Activated CD8-positive, alpha-beta T cell treated with anti-CD3 and anti-CD28 coated beads, Interleukin-2, amount 10 ng/mL, durations not matched to agents 7 days and 5 days (primary cell): ENCODE measurements around the gene ASCC1. TPM values are rescaled to one million over a fixed set of nuclear protein-coding genes. Genes with fewer than 3 reads are reported as not detected.

Experiments used
- ATAC-seq: fragments of 150-1000 bp; cut with Tn5 transposase; one replicate; pipeline ENCODE4 v1.10.0; 2021; ENCODE audit warnings: moderate library complexity
- CTCF ChIA-PET: fragments of 350-600 bp; sonication (Branson Sonifier 250); formaldehyde crosslinking; loops from one replicate; lab custom pipeline; 2021; ENCODE audit warnings: antibody characterized with exemption; lab: Charles Lee
- POLR2A ChIA-PET: fragments of 350-600 bp; sonication (Branson Sonifier 250); formaldehyde crosslinking; loops from one replicate; lab custom pipeline; 2021; ENCODE audit warnings: antibody characterized with exemption; lab: Charles Lee
- DNase-seq: peaks from one replicate; pipeline ENCODE4 v3.0.0-alpha.2; 2020
- H3K27ac Mint-ChIP-seq: one replicate; pipeline ENCODE4 v1.8.0; 2021; ENCODE audit warnings: mild to moderate bottlenecking, mixed read lengths
- H3K27me3 Mint-ChIP-seq: one replicate; pipeline ENCODE4 v1.8.0; 2021; ENCODE audit warnings: low read depth, mixed read lengths
- H3K36me3 Mint-ChIP-seq: one replicate; pipeline ENCODE4 v1.8.0; 2021; ENCODE audit warnings: low read depth, mixed read lengths
- H3K4me1 Mint-ChIP-seq: one replicate; pipeline ENCODE4 v1.8.0; 2021; ENCODE audit warnings: low read depth, mixed read lengths
- H3K4me3 Mint-ChIP-seq: one replicate; pipeline ENCODE4 v1.8.0; 2021; ENCODE audit warnings: mild to moderate bottlenecking, mixed read lengths
- H3K9me3 Mint-ChIP-seq: one replicate; pipeline ENCODE4 v1.8.0; 2022; ENCODE audit warnings: mixed read lengths; ENCODE audit not compliant: insufficient read depth
- total RNA-seq, 2 experiments: library from RNA; stranded (reverse); gene quantifications; one replicate each; pipeline ENCODE4 v1.2.3, GENCODE V29; 2021

The ASCC1 gene
- total RNA-seq, 2 experiments from 2014 or later = 34.8 to 40.3 TPM

DNA sequence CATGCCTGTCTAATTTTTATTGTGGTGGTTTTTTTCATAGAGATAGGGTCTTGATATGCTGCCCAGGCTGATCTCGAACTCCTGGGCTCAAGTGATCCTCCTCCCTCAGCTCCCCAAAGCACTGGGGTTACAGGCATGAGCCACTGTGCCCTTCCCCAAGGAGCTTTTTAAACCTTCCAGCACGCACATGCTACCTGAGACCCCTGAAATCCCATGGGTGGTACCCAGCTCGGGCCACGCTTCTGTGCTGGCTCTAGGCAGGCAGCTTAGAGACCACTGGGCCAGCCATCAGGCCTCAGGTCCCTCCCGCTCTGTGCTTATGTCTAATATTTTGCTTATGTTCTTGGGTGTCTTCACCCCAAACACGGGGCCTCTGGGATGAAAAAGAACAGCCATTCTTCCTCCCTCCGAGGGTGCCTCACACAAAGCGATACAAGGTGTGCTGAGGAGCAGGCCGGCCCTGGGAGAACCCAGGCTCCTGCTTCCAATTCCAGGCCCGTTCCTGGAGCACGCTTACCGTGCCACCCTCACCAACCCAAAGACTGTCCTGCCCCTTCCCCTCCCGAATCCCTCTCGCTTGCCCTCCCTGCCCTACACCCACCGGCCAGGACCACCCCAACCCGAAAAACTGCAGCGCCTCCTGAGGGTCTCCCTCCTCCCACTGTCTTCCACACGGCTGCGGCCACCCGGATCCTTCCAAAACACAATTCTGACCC lies 138.6 kb downstream of the ASCC1 start:
- H3K27me3 Mint-ChIP-seq = no peaks in the 10 kb centered on the region
- POLR2A ChIA-PET = interaction anchor here (0.8 to 1.2 kb wide), 3 partner anchors 10 to 138 kb away, joined by 3 to 5 read pairs (median 4); partner anchors contain the start of gene ANAPC16
- H3K36me3 Mint-ChIP-seq = peaks cover 55% of the 10 kb centered on the region
- H3K9me3 Mint-ChIP-seq = no peaks in the 10 kb centered on the region
- DNase-seq = no peak
- peaks cover 85% of the 10 kb centered on the region for H3K4me1 Mint-ChIP-seq
- CTCF ChIA-PET = interaction anchor here (0.8 to 2.7 kb wide), 3 partner anchors 9 to 262 kb away, joined by 3 to 8 read pairs (median 3); no protein-coding TSS in a partner anchor
- ATAC-seq = no peak
- H3K27ac Mint-ChIP-seq = peak overlapping the region; percentile 13
- H3K4me3 Mint-ChIP-seq = no peak overlapping the region

DNA sequence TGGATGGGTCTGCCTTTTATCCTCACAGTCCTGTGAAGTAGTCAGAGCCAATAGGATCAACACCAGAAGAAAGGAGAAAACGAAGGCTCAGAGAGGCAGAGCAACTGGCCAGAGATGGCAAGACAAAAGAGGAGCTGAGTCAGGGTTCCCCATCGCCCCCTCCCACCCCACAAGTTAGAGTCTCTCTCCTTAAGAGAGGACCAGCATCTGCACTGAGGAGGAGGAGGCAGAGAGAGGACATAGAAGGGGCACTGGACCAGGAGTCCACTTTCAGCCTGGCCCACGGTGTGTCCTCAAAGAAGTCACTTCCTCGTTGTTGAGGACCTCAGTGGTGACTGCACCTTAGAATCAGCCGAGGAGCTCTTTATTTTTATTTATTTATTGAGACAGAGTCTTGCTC lies 139.3 kb downstream of the ASCC1 start:
- DNase-seq (no peak), ATAC-seq (no peak)
- Mint-ChIP-seq H3K4me1 (peaks cover 82% of the 10 kb centered on the region), H3K36me3 (peaks cover 57% of the 10 kb centered on the region), H3K27ac (peak overlapping the region; percentile 58), H3K4me3 (no peak overlapping the region), H3K9me3 (no peaks in the 10 kb centered on the region), H3K27me3 (no peaks in the 10 kb centered on the region)
- ChIA-PET CTCF (interaction anchor here (0.8 to 1.4 kb wide), 4 partner anchors 9 to 260 kb away, joined by 3 to 4 read pairs (median 3); no protein-coding TSS in a partner anchor), POLR2A (interaction anchor here (0.8 to 1.2 kb wide), 3 partner anchors 11 to 139 kb away, joined by 3 to 5 read pairs (median 4); partner anchors contain the start of gene ANAPC16)

DNA sequence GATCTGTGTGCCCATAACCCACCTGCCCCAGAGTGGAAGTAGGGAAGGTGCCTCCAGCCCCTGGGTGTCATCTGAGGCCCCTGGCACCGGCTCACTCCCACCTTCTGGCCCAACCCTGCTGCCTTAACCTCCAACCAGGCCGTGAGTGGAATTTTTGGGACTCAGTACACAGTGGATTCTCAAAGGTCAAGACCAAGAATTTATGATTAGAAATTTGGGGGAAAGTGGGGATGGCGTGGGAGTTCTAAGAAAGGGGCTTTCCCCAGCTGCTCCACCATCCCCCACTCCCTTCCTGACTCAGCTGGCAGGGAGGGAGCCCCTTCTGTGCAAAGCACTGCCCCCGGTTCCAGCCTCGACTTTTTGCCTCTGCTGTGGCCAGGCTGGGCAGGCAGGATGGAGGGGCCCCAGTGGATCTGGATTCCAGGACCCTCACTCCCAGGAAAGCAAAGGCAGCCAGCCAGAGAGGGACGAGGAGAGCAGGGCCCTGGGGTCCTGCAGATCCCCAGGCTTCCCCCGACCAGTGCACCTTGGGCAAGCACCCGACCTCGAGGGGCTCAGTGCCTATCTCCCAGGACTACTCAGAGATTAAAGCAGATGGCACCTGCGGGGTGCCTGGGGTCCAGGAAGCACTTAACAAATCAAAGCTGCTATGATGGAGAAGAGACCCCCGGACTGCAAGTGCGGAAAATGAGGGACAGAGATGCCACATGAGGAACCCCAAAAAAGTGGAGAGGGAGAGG lies 140.5 kb downstream of the ASCC1 start:
- Mint-ChIP-seq H3K27ac (peak overlapping the region; percentile 74), H3K4me3 (no peak overlapping the region), H3K9me3 (no peaks in the 10 kb centered on the region), H3K27me3 (no peaks in the 10 kb centered on the region), H3K4me1 (peaks cover 81% of the 10 kb centered on the region), H3K36me3 (peaks cover 62% of the 10 kb centered on the region)
- no peak for DNase-seq
- CTCF ChIA-PET = interaction anchor here (1.0 to 1.4 kb wide), 2 partner anchors 8 to 261 kb away, joined by 3 to 4 read pairs; no protein-coding TSS in a partner anchor
- POLR2A ChIA-PET = interaction anchor here (0.8 kb wide), 1 partner anchor 16 kb away, joined by 3 read pairs; no protein-coding TSS in a partner anchor
- no peak for ATAC-seq

DNA sequence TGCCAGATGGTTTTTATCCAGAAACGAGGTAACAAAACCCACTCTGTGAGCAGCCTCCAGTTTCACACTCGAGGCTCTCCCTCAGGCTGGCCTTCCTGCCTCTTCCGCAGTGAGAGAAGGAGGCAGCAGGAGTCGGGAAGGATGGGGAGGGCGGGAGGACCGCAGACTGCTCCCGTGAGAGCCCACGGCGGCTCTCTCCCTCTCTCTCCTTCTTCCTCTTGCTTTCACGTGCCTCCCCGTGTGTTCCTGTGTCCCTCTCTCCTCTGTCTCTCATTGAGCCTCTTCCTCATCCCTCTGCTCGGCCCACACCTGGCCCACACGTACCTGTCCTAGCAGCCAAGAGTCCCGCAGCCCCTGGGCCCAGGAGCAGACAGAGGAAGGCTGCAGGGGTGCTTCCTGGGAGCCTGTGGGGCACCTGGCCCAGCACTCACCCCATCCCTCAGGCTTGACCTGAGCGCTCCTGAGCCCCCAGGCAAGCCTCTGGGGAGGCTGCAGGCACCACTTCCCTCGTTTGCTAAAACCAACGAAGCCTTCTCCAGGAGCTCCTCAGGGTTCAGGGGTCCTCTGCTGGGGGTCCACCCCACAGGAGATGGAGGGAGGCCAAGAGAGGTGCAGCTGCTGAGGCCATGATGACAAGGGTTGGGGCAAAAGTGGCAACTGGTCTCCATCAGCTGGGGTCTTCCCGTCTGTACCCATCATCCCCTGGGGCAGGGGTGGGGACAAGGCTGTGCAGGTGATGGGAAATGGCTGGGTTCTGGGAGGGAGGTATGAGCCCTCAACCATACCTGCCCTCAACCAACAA lies 141.3 kb downstream of the ASCC1 start:
- H3K27ac Mint-ChIP-seq = peak overlapping the region; percentile 49
- ChIA-PET CTCF (interaction anchor here (1.2 kb wide), 1 partner anchor 26 kb away, joined by 4 read pairs; no protein-coding TSS in a partner anchor), POLR2A (no interaction called here)
- DNase-seq = no peak
- H3K4me1 Mint-ChIP-seq = peaks cover 81% of the 10 kb centered on the region
- peaks cover 66% of the 10 kb centered on the region for H3K36me3 Mint-ChIP-seq
- H3K4me3 Mint-ChIP-seq = no peak overlapping the region
- H3K27me3 Mint-ChIP-seq = no peaks in the 10 kb centered on the region
- ATAC-seq = no peak
- H3K9me3 Mint-ChIP-seq = no peaks in the 10 kb centered on the region

DNA sequence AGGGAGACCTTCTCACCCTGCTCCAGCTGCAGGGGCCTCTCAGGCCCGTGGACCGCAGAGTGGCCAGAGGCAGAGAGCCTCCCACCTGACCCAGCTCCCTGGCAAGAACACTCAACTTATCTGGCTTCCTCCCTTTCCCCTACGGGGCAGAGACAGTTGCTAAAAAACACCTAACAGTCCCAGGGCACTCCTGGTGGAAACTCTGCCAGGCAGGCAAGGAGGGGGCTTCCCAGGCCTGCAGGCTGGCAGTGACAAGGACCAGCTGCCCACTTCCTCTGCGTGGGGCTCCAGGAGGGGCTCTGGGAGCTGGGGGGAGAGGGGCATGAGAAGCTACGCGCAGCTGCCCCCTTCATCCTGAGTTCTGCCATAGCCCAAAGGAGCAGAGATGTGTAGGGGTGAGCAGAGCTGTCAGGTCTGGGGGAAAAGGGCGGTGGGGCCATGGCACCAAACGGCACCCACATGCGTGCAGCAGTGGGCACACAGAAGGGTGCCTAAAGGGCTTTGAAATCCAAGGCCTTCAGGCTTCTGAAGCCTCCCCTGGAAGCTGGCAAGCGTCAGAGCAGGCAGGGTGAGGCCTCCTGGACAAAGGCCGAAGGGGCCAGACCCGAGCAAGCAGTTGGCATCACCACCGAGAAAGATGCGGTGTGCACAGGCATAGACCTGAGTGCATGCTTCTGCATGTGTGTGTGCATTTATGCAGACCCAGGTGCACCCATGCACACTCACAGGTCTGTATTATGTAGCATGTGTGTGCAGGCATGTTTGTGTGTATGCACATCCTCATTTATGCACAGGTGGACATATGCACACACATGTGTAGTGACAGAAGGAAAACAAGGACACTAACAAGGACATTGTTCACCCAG lies 142.1 kb downstream of the ASCC1 start:
- H3K27me3 Mint-ChIP-seq = no peaks in the 10 kb centered on the region
- H3K9me3 Mint-ChIP-seq = no peaks in the 10 kb centered on the region
- CTCF ChIA-PET = interaction anchor here (1.1 to 3.5 kb wide), 3 partner anchors 25 to 178 kb away, joined by 4 to 26 read pairs (median 7); no protein-coding TSS in a partner anchor
- no peak for ATAC-seq
- peaks cover 68% of the 10 kb centered on the region for H3K36me3 Mint-ChIP-seq
- no peak overlapping the region for H3K4me3 Mint-ChIP-seq
- POLR2A ChIA-PET = interaction anchor here (0.6 kb wide), 2 partner anchors 174 to 188 kb away, joined by 3 read pairs; no protein-coding TSS in a partner anchor
- H3K4me1 Mint-ChIP-seq = peaks cover 76% of the 10 kb centered on the region
- no peak for DNase-seq
- H3K27ac Mint-ChIP-seq = peak overlapping the region; percentile 55

DNA sequence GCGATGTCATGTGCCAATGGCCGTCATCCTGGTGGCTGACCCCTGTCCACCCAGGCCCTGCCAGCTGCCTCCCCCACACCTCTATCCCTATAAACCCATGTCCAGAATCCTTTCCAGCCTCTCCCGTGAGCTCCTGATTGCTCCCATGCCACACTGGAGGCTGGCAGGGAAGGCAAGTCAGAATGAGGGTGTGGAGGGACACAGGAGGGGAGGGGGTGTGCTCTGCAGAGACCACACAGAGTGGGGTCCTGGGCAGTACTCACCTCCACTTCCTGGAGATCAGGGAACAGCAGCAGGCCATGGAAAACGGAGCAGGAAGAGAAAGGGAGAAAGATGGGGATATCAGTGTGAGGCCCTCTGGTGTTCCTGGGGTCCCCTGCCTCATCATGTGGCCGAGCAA lies 143.4 kb downstream of the ASCC1 start:
- H3K36me3 Mint-ChIP-seq = peaks cover 70% of the 10 kb centered on the region
- no peaks in the 10 kb centered on the region for H3K9me3 Mint-ChIP-seq
- H3K4me3 Mint-ChIP-seq = no peak overlapping the region
- peaks cover 68% of the 10 kb centered on the region for H3K4me1 Mint-ChIP-seq
- ChIA-PET CTCF (interaction anchor here (1.1 to 3.5 kb wide), 3 partner anchors 24 to 265 kb away, joined by 5 to 26 read pairs (median 7); no protein-coding TSS in a partner anchor), POLR2A (no interaction called here)
- no peaks in the 10 kb centered on the region for H3K27me3 Mint-ChIP-seq
- H3K27ac Mint-ChIP-seq = no peak overlapping the region
- DNase-seq (no peak), ATAC-seq (no peak)

DNA sequence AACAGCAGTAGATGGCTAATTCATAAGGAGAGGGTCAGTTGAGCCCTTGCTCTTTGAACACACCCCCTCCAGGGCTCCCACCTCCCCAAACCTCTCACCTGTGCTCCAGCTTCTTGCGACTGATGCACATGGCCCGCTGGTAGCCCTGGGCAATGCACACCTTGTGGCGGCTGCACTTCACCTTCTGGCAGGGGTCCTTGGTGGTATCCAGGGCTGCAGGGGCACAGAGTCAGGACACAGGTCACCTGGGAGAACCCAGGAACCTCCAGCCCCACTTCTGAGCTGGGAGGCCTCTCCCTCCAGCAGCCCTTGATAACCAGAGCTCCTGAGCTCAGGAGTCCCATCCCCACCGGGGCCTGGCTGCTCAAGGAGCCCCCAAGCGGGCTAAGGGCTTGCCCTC lies 144.0 kb downstream of the ASCC1 start:
- Mint-ChIP-seq H3K4me1 (peaks cover 62% of the 10 kb centered on the region), H3K27me3 (no peaks in the 10 kb centered on the region), H3K36me3 (peaks cover 72% of the 10 kb centered on the region), H3K27ac (peak overlapping the region; percentile 30), H3K9me3 (no peaks in the 10 kb centered on the region), H3K4me3 (no peak overlapping the region)
- ChIA-PET POLR2A (interaction anchor here (1.5 kb wide), 1 partner anchor 14 kb away, joined by 5 read pairs; no protein-coding TSS in a partner anchor), CTCF (interaction anchor here (1.1 to 3.5 kb wide), 3 partner anchors 23 to 266 kb away, joined by 3 to 26 read pairs (median 5); no protein-coding TSS in a partner anchor)
- DNase-seq = no peak
- no peak for ATAC-seq

DNA sequence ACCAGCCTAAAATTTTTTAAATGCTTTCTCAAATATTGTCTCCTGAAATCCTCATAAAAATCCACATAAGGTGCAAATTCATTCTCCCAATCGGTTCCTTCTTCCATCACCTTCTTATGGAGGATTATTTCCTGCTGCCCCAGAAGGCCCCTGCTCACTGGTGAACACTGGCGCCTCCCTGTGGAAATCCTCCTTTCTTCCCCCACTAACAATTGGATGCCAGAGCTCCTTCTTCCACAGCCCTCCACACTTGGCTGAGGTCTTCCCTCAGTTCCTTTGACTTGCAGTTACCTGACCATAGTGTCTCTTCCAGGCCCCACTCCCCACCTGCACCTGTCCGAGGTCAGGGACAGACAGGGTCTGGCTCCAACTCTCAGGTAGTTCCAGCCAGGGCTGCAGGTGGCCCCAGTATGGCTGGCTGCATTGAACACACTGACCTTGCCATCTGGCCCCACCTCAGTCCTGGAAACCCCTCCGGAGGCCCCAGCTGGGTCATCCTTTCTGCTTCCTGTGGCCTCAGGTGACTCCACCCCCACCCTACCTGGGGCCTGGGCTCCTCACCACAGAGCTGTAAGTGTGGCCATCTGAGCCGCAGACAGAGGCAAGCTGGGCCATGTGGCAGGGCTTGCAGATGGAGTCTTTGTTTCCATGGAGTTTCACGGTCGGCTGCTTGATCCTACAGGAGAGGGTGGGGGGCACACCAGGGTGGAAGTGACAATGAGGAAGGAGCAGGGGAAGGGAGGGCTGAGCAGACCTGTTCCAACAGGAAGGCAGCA lies 146.1 kb downstream of the ASCC1 start:
- no peak for DNase-seq
- CTCF ChIA-PET = interaction anchor here (0.7 to 3.5 kb wide), 6 partner anchors 9 to 173 kb away, joined by 3 to 26 read pairs (median 4); no protein-coding TSS in a partner anchor
- POLR2A ChIA-PET = interaction anchor here (1.2 to 1.5 kb wide), 2 partner anchors 9 to 18 kb away, joined by 4 read pairs; no protein-coding TSS in a partner anchor
- peaks cover 79% of the 10 kb centered on the region for H3K36me3 Mint-ChIP-seq
- ATAC-seq = no peak
- no peaks in the 10 kb centered on the region for H3K27me3 Mint-ChIP-seq
- H3K27ac Mint-ChIP-seq = peak overlapping the region; percentile 77
- H3K4me3 Mint-ChIP-seq = no peak overlapping the region
- H3K4me1 Mint-ChIP-seq = peaks cover 42% of the 10 kb centered on the region
- H3K9me3 Mint-ChIP-seq = no peaks in the 10 kb centered on the region

DNA sequence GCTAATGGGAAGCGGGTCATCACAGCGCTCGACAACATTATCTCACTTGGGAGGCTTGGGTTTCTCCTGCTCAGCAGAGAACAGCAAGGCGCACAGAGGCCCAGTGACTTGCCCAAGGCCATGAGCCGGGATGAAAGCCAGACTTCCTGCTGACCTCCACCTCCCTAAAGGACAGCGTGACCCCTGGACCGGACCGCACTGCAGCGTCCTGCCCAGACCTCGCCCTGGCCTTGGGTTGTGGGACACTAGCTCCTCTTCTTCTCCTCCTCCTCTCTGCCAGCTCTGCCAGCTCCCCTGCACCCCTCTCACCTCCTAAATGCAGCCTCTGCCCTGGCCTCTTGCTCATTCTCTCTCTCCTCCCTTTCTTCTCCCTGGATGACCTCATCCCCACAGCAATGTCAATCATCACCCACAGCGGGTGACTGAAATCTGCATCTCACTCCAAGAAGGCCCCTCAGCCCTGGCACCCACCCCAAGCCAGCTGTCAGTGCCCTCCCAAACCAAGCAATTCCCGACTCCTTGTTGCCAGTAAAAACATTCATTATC lies 147.1 kb downstream of the ASCC1 start:
- H3K9me3 Mint-ChIP-seq = no peaks in the 10 kb centered on the region
- CTCF ChIA-PET = interaction anchor here (0.7 to 1.6 kb wide), 2 partner anchors 20 kb away, joined by 4 read pairs; no protein-coding TSS in a partner anchor
- DNase-seq = no peak
- no peak for ATAC-seq
- peak overlapping the region; percentile 80 for H3K27ac Mint-ChIP-seq
- H3K36me3 Mint-ChIP-seq = peaks cover 77% of the 10 kb centered on the region
- POLR2A ChIA-PET = interaction anchor here (1.2 kb wide), 1 partner anchor 12 kb away, joined by 3 read pairs; no protein-coding TSS in a partner anchor
- no peak overlapping the region for H3K4me3 Mint-ChIP-seq
- H3K4me1 Mint-ChIP-seq = peaks cover 34% of the 10 kb centered on the region
- H3K27me3 Mint-ChIP-seq = no peaks in the 10 kb centered on the region
